Thyroid gland (tissue), 4 donors: ENCODE measurements around the gene KCNJ5.

Experiments used
- POLR2A ChIP-seq, 2 donors: fragments of 450-650 bp; IDR thresholded peaks; one replicate each; pipeline ENCODE4 v1.6.1; 2017; ENCODE audit warnings: antibody characterized with exemption in 2 of 2, mild to moderate bottlenecking in 2 of 2, moderate library complexity in 1 of 2
- TF ChIP-seq, protein P1 (sequence below), 6 experiments: fragments of 200-600 bp in 3 of 6; fragments of 450-650 bp in 3 of 6; sonication (generic) in 3 of 6; IDR thresholded peaks; one replicate each; pipeline ENCODE4 v1.5.1; 2016 to 2019; ENCODE audit warnings: antibody characterized with exemption in 6 of 6, mild to moderate bottlenecking in 2 of 6, inconsistent platforms in 1 of 6, moderate library complexity in 1 of 6

GRCh38 chr11:128860571-128861361 lies 30.4 kb upstream of the KCNJ5 start:
- TF ChIP-seq POLR2A (IDR thresholded peaks at IDR 0.05): no peak
- TF ChIP-seq, protein P1, sequence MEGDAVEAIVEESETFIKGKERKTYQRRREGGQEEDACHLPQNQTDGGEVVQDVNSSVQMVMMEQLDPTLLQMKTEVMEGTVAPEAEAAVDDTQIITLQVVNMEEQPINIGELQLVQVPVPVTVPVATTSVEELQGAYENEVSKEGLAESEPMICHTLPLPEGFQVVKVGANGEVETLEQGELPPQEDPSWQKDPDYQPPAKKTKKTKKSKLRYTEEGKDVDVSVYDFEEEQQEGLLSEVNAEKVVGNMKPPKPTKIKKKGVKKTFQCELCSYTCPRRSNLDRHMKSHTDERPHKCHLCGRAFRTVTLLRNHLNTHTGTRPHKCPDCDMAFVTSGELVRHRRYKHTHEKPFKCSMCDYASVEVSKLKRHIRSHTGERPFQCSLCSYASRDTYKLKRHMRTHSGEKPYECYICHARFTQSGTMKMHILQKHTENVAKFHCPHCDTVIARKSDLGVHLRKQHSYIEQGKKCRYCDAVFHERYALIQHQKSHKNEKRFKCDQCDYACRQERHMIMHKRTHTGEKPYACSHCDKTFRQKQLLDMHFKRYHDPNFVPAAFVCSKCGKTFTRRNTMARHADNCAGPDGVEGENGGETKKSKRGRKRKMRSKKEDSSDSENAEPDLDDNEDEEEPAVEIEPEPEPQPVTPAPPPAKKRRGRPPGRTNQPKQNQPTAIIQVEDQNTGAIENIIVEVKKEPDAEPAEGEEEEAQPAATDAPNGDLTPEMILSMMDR (IDR thresholded peaks at IDR 0.05): no peak
